Hematopoietic multipotent progenitor cell treated with erythropoietin and hydrocortisone succinate and interleukin-3 and kit ligand, for 8 days (in vitro differentiated cells): ENCODE measurements around the gene FRMD3.

Experiments
- DNase-seq: peaks from one replicate; pipeline ENCODE4 v3.0.0-alpha.2; 2015

Gene FRMD3

GRCh38 chr9:83270116-83270515 lies 268.1 kb downstream of the FRMD3 start:
- no peak for DNase-seq

- no peak for DNase-seq
Measured at GRCh38 chr9:83267741-83268140, 270.5 kb downstream of the FRMD3 start.

- no peak for DNase-seq
Measured at GRCh38 chr9:83266666-83267496, 271.3 kb downstream of the FRMD3 start.

- no peak for DNase-seq
Measured at GRCh38 chr9:83266331-83266665, 271.9 kb downstream of the FRMD3 start.

- DNase-seq = no peak
Measured at GRCh38 chr9:83264315-83264714, 273.9 kb downstream of the FRMD3 start.

GRCh38 chr9:83259558-83259957 lies 278.6 kb downstream of the FRMD3 start:
- DNase-seq = no peak

GRCh38 chr9:83257937-83258891 lies 280.0 kb downstream of the FRMD3 start:
- no peak for DNase-seq

GRCh38 chr9:83247732-83248131 lies 290.5 kb downstream of the FRMD3 start:
- DNase-seq = no peak

GRCh38 chr9:83245979-83246659 lies 292.1 kb downstream of the FRMD3 start:
- DNase-seq = no peak

GRCh38 chr9:83242066-83242465 lies 296.1 kb downstream of the FRMD3 start:
- DNase-seq = no peak

- DNase-seq = no peak
Measured at GRCh38 chr9:83240671-83241070, 297.5 kb downstream of the FRMD3 start.

GRCh38 chr9:83239747-83240146 lies 298.5 kb downstream of the FRMD3 start:
- DNase-seq = no peak

- DNase-seq = peak; percentile 8
Measured at GRCh38 chr9:83238871-83239640, 299.1 kb downstream of the FRMD3 start.

- no peak for DNase-seq
Measured at GRCh38 chr9:83236029-83236696, 302.0 kb downstream of the FRMD3 start.

- DNase-seq = no peak
Measured at GRCh38 chr9:83235526-83235925, 302.7 kb downstream of the FRMD3 start.

- no peak for DNase-seq
Measured at GRCh38 chr9:83234541-83234940, 303.7 kb downstream of the FRMD3 start.

- DNase-seq = no peak
Measured at GRCh38 chr9:83233647-83234046, 304.6 kb downstream of the FRMD3 start.

GRCh38 chr9:83231039-83231438 lies 307.2 kb downstream of the FRMD3 start:
- no peak for DNase-seq

- no peak for DNase-seq
Measured at GRCh38 chr9:83220730-83221129, 317.5 kb downstream of the FRMD3 start.

GRCh38 chr9:83219924-83220438 lies 318.2 kb downstream of the FRMD3 start:
- no peak for DNase-seq

- no peak for DNase-seq
Measured at GRCh38 chr9:83219154-83219923, 318.9 kb downstream of the FRMD3 start.
